Fibroblast of villous mesenchyme (primary cell): ENCODE measurements around the gene ANKRD9. TPM values are rescaled to one million over a fixed set of nuclear protein-coding genes. Genes with fewer than 3 reads are reported as not detected.
"Not testable (repeated sequence)": the region's sequence is repeated elsewhere in the genome, so short reads cannot be mapped to it uniquely, and the experiment has no call there.

Experiments used
- DNase-seq: peaks from one replicate; pipeline ENCODE4 v3.0.0-alpha.2; 2010; ENCODE audit warnings: low read depth
- H3K4me3 ChIP-seq: 2 replicates; pipeline ENCODE4 v1.5.1; 2011; ENCODE audit warnings: low read depth, mild to moderate bottlenecking, low read length
- total RNA-seq: library from RNA; depleted of rRNA; stranded (reverse); fragments of >200 nt; gene quantifications from 2 replicates; pipeline ENCODE4 v1.2.3, GENCODE V29; 2012
- TF ChIP-seq, protein P1 (sequence below): IDR thresholded peaks from 2 replicates; pipeline ENCODE4 v1.5.1; 2012; ENCODE audit warnings: low read depth, mild to moderate bottlenecking, low read length; ENCODE audit not compliant: insufficient read depth

ANKRD9 gene
- total RNA-seq, 1 donor, result 16.4 TPM

DNA sequence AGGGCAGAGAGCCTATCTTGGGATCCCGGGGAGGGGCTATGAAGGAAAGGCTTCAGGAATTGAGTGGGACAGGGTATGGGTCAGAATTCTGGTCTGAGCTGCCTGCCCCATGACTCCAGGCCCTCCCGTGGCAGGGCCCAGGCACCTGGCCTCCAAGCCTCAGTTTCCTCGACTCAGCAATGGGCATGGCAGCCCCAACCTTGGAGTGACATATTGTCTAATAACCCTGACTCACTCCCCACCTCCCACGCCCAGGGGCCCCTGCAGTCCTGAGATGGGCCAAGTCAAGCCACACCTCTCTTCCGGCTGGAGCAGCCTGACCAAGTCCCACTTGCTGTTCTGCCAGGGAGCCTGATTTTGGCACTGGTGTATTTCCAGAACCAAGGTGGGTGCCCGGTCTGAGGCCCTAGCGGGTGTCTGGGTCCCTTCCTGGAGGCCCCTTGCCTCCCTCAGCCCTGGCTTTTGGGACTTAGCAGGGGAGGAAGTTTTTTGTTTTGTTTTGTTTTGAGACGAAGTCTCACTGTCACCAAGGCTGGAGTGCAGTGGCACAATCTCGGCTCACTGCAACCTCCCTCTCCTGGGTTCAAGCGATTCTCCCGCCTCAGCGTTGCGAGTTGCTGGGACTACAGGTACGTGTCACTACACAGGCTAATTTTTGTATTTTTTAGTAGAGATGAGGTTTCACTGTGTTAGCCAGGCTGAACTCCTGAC is 42.6 kb upstream of the ANKRD9 start:
- TF ChIP-seq, protein P1, sequence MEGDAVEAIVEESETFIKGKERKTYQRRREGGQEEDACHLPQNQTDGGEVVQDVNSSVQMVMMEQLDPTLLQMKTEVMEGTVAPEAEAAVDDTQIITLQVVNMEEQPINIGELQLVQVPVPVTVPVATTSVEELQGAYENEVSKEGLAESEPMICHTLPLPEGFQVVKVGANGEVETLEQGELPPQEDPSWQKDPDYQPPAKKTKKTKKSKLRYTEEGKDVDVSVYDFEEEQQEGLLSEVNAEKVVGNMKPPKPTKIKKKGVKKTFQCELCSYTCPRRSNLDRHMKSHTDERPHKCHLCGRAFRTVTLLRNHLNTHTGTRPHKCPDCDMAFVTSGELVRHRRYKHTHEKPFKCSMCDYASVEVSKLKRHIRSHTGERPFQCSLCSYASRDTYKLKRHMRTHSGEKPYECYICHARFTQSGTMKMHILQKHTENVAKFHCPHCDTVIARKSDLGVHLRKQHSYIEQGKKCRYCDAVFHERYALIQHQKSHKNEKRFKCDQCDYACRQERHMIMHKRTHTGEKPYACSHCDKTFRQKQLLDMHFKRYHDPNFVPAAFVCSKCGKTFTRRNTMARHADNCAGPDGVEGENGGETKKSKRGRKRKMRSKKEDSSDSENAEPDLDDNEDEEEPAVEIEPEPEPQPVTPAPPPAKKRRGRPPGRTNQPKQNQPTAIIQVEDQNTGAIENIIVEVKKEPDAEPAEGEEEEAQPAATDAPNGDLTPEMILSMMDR, result no peak
- no peak overlapping the region for H3K4me3 ChIP-seq
- peak; percentile 42 for DNase-seq

DNA sequence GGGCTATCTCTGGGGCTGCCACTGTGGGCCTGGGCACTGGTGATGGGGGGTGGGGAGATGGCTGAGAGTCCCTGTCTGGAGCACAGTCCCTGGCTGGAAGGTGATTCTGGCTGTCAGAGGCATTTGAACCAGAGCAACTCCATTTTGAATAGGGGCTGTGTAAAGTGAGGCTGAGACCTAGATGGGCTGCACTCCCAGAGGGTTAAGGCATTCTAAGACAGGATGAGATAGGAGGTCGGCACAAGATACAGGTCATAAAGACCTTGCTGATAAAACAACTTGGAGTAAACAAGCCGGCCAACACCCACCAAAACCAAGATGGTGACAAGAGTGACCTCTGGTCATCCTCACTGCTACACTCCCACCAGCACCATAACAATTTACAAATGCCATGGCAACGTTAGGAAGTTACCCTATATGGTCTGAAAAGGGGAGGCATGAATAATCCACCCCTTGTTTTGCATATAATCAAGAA is 41.4 kb upstream of the ANKRD9 start:
- H3K4me3 ChIP-seq, DNase-seq: not testable (repeated sequence)

DNA sequence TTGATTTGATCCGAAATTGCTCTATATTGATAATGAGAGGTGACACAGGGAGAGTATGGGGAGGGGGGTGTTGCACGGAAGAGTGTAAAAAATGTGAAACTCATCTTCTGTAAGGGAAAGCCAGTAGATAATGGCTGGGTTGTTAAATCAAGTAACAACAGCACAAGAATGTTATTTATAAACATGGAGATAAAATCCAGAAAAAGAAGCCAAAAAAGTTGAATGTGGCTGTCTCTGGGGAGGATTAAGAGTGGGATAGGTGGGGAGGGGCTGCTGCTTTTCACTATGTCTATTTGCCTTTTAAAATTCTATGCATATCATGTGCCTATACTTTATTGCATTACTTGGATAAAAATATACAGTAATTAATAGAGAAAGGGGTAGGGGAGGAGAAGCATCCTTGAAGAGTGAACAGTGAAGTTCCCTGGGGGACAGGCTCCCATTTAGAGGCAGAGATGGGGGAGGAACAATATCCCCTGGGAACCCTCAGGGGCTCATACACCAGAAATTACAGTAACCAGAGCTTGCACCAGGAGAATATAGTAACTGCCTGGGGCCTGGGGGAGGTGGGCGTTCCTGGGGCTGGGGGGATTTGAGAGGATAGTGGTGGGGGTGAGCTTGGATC is 39.2 kb upstream of the ANKRD9 start:
- DNase-seq, result peak; percentile 45
- TF ChIP-seq, protein P1, result no peak
- H3K4me3 ChIP-seq, result no peak overlapping the region

DNA sequence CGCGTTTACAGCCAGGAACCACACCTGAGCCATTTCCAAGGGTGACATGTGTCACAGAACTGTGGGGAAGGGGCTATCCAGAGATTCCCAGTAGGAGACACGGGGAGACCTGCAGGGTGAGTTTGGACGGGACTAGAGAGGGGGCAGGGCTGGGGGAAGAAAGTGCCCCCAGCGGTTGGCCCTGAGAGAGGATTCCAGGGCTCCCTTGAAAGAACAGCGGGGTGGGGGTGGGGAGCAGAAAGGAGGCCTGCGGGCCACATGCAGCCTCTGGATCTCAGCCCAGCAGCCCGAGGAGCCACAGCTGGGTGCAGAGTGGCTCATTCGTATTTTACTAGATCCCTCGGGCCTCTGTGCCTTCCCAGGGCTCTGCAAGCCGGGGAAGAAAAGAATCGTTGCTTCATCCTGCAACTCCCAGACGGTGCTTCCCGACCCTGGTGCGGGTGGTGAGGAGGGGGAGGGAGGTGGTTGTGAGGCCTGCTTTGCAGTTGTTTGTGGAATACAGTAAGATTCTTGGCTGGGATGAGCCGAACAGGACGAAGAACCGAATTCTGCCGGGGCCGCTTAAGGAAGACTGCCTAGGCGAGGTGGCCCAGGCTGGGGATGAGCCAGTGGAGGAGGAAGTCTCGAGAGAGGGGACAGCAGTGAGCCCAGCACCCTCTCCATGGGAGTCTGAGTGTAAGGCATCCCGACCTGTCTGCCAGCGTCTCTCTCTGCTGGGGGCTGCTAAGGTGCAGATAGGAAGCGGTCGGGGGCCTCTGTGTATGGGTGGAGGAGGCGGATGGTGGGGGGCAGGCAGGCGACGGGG is 36.1 kb upstream of the ANKRD9 start:
- TF ChIP-seq, protein P1, result peak; percentile 10
- no peak overlapping the region for H3K4me3 ChIP-seq
- DNase-seq, result peak; percentile 92

DNA sequence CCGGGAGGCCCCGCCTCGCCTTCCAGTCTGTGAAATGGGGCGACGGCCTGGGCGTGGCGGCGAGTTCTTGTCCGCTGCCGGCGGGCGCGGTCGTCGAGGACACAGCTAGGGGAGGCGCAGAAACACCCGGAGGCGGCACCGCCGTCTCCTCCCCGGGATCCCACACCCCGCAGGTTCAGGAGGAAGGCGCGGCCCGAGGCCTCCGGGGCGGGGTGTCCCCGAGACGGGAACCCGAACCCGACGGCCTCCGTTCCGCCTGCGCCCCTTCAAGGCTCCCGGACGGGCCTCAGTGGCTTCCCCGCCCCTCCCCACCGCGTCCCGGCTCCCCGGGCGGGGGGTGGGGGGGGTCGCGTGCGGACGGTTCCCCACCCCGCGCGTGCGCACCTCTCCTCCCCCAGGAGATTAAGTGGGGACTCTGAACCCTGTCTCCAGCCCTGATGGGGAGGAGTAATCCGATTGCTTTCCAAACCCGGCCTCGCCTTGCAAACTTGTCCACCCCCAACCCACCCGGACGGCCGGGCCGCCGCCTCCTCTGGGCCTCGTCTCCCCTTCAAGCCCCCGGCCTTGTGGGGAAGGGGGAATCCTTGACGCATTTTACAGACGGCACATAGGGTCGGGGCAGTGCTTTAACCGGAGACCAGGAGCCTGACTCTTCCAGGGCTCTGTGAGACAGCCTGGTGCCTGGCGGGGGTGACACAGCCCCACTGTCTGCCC is 35.3 kb upstream of the ANKRD9 start:
- H3K4me3 ChIP-seq, result no peak overlapping the region
- TF ChIP-seq, protein P1, result no peak
- no peak for DNase-seq

DNA sequence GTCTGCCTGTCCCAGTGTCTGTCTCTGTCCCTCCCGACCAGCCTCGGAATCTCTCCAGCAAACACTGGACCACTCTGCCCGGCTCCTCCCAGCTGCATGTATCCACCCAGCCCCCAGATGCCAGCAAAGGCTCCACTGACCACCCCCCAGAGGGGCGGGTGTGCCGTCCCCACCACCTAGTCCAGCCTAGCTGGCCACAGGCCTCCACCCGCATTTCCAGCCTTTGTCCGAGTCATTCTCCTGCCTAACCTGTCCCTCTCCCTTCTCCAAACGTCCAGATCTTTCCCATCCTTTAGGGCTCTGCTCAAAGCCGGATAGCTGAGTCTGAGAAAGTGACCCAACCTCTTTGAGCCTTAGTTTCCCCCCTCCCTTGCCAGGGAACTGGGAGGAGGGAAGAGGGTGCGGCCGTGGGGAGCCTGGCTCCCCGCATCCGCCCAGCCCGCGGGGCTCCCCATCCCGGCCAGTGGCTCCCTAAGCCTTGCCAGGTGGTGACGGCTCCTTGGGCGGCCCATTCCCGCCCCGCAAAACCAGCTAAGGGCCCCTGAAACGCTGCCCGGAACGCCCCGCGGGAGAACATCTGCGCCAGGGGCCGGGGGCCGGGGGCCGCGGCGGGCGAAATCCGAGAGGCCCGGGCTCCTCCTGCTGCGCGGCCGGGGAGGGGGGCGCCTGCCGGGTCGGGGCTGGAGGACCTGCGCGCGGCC is 34.6 kb upstream of the ANKRD9 start:
- TF ChIP-seq, protein P1, result no peak
- no peak for DNase-seq
- no peak overlapping the region for H3K4me3 ChIP-seq
